Kidney epithelial cell (primary cell): ENCODE measurements around the gene ERCC6L2. TPM values are rescaled to one million over a fixed set of nuclear protein-coding genes. Genes with fewer than 3 reads are reported as not detected.

ENCODE experiments used
- DNase-seq: peaks from one replicate; pipeline ENCODE4 v3.0.0-alpha.2; 2010; ENCODE audit warnings: low read depth
- H3K27me3 ChIP-seq: 2 replicates; pipeline ENCODE4 v1.6.0; 2011; ENCODE audit warnings: low read length; ENCODE audit not compliant: control insufficient read depth, insufficient read depth
- H3K36me3 ChIP-seq: 2 replicates; pipeline ENCODE4 v1.5.1; 2011; ENCODE audit warnings: low read length; ENCODE audit not compliant: control insufficient read depth, insufficient read depth
- H3K4me3 ChIP-seq: 2 replicates; pipeline ENCODE4 v1.5.1; 2011; ENCODE audit warnings: low read depth, mild to moderate bottlenecking, control low read depth, low read length
- CTCF ChIP-seq: IDR thresholded peaks from 2 replicates; pipeline ENCODE4 v1.5.1; 2011; ENCODE audit warnings: mild to moderate bottlenecking, moderate library complexity, low read length, control low read depth, inconsistent platforms; ENCODE audit not compliant: insufficient read depth, poor library complexity, severe bottlenecking
- total RNA-seq: library from RNA; depleted of rRNA; stranded (reverse); fragments of >200 nt; gene quantifications from 2 replicates; pipeline ENCODE4 v1.2.3, GENCODE V29; 2015

The ERCC6L2 gene
- total RNA-seq, 1 donor from 2014 or later = 50.8 TPM

GRCh38 chr9:95927271-95928004 lies 51.9 kb downstream of the ERCC6L2 start:
- no peak for TF ChIP-seq CTCF
- H3K27me3 ChIP-seq = no peaks in the 10 kb centered on the region
- no peak for DNase-seq
- no peak overlapping the region for H3K4me3 ChIP-seq
- no peaks in the 10 kb centered on the region for H3K36me3 ChIP-seq

- no peak overlapping the region for H3K4me3 ChIP-seq
- no peaks in the 10 kb centered on the region for H3K27me3 ChIP-seq
- no peak for TF ChIP-seq CTCF
- DNase-seq = no peak
- H3K36me3 ChIP-seq = no peaks in the 10 kb centered on the region
Observed at GRCh38 chr9:95930277-95930676, 54.8 kb downstream of the ERCC6L2 start.

- H3K27me3 ChIP-seq = no peaks in the 10 kb centered on the region
- DNase-seq = no peak
- TF ChIP-seq CTCF = no peak
- H3K36me3 ChIP-seq = peaks cover 2% of the 10 kb centered on the region
- no peak overlapping the region for H3K4me3 ChIP-seq
Observed at GRCh38 chr9:95935861-95936578, 60.5 kb downstream of the ERCC6L2 start.

- no peak for DNase-seq
- TF ChIP-seq CTCF = no peak
- Histone ChIP-seq H3K4me3 (no peak overlapping the region), H3K36me3 (peaks cover 2% of the 10 kb centered on the region), H3K27me3 (no peaks in the 10 kb centered on the region)
Observed at GRCh38 chr9:95936579-95937075, 61.1 kb downstream of the ERCC6L2 start.

- H3K4me3 ChIP-seq = no peak overlapping the region
- H3K27me3 ChIP-seq = no peaks in the 10 kb centered on the region
- no peak for TF ChIP-seq CTCF
- peaks cover 2% of the 10 kb centered on the region for H3K36me3 ChIP-seq
- no peak for DNase-seq
Observed at GRCh38 chr9:95937131-95937530, 61.6 kb downstream of the ERCC6L2 start.

- peaks cover 2% of the 10 kb centered on the region for H3K36me3 ChIP-seq
- no peak for DNase-seq
- no peaks in the 10 kb centered on the region for H3K27me3 ChIP-seq
- TF ChIP-seq CTCF = no peak
- H3K4me3 ChIP-seq = no peak overlapping the region
Observed at GRCh38 chr9:95938724-95939123, 63.2 kb downstream of the ERCC6L2 start.
